HG03521 (cell line): ENCODE measurements around the gene LHFPL2.

Experiments used
- ATAC-seq: cut with Tn5 transposase; IDR thresholded peaks from one replicate; pipeline ENCODE4 v1.9.1; 2021; ENCODE audit warnings: mild to moderate bottlenecking, moderate library complexity; ENCODE audit not compliant: unreplicated experiment

The LHFPL2 gene

GRCh38 chr5:78574131-78574673, 74.4 kb downstream of the LHFPL2 start:
- ATAC-seq = no peak

DNA sequence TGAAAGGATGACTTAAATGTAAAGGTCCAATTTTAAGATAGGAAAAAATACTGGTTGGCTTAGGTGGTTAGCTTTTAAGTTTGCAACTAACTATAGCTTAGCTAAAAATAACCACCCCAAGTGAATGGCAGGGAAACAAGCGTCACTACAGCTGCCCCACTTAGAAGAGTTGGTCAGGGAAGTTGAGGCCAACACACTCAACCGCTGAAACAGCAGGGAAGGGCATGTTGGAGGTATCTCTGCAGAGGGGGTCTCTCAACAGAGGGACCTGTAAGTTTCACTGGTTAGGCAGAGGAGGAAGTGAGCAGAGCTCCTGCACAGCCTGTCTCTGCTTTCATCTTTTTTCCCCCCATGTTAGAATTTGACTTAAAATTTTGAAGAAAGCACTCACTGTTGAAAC, 75.3 kb downstream of the LHFPL2 start:
- ATAC-seq = no peak

DNA sequence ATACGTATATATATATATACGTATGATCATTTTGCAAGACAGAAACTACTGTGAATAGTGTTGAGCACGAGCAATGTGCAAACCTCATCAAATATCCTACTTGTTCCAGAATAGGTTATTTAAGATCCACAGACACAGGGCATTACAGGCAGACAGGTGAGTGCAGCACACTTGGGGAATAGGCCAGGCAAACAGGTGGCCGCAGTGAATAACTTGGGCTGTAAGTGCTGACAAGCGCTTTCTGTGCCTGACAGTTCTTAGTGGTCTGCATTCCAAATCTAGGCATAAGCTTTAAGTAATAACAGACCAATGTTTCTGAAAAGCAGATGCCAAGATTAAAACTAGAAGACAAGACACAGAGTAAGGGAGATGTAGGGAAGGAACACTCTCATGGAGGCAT, 77.9 kb downstream of the LHFPL2 start:
- no peak for ATAC-seq

GRCh38 chr5:78569441-78569840, 79.1 kb downstream of the LHFPL2 start:
- no peak for ATAC-seq

GRCh38 chr5:78568676-78569075, 79.9 kb downstream of the LHFPL2 start:
- ATAC-seq = no peak

- ATAC-seq = no peak
These were observed 80.4 kb downstream of the LHFPL2 start for GRCh38 chr5:78568212-78568611.

DNA sequence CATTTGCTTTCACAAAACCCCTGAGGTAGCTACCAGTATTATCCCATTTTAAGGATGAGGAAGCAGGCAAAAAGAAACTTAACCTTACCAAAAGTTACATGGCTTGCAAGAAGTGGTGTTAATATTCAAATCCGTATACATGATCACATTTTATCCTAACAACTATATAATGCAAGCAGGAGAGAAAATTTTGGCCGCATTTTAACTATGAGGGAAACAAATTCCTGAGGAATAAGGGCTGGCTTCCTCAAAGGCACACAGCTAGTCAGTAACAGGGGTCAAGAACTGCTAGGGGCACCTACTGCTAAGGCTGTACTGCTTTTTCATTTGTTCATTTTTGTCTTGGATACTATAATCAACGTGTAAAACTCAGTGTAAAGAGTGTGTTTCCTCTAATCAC, 81.0 kb downstream of the LHFPL2 start:
- ATAC-seq = no peak

DNA sequence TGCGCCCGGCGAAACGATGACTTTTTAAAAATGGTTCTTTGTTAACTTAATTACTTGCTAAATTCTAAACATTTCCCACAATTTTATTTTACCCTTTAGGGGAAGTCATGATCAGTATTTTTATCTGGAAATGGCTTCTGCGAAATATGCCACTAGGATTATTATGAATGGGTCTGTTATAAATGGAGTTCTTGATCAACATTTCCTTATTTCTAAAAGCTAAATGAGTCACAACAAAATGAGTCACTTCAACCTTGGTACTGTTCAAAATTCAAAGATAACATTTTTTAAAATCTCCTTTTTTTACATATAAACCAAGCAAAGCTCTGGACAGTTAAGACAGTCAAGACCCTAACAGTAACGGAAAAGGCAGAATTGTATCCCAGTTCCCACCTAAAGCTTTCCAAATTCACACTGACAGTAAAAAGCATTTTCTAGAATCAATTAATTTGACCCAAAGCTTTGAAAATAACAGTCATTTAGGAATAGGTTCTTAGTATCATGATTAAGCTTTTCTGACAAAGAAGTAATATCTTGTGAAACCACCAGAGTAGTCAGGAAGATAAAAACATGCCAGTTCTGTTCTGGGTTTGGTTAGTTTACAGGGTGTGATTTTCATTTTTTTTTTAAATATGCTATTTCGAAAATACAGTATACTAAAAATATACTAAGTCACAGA, 81.7 kb downstream of the LHFPL2 start:
- ATAC-seq = no peak

- ATAC-seq = no peak
These were observed 83.2 kb downstream of the LHFPL2 start for GRCh38 chr5:78565395-78565794.

GRCh38 chr5:78563621-78564020, 85.0 kb downstream of the LHFPL2 start:
- ATAC-seq = no peak

DNA sequence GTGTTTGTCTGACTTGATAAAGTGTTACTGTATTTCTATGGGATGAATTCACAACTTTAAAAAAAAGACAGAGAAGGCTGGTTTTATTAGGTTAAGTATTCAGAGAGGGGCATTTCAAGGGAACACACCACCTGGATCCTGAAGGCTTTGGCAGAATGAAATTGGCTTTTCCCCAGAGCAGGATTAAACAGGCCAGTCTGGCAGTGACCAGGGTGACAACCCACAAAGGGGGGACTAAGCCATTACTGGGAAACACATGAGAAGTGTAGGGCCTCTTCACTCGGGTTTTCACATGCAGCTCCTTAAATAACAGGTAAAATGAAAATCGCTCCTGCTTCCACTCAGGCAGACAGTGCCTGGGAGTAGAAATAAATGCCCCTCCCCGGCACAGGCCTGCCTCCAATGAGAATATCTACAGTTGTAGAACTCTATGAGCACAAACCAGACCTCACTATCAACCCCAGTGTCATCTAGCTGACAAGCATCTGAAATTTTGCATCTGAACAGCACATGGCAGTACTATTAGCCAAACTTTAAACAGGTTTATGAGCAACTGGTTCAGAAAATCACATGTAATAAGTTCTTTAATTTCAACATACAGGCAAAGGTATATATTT, 85.8 kb downstream of the LHFPL2 start:
- ATAC-seq = no peak

DNA sequence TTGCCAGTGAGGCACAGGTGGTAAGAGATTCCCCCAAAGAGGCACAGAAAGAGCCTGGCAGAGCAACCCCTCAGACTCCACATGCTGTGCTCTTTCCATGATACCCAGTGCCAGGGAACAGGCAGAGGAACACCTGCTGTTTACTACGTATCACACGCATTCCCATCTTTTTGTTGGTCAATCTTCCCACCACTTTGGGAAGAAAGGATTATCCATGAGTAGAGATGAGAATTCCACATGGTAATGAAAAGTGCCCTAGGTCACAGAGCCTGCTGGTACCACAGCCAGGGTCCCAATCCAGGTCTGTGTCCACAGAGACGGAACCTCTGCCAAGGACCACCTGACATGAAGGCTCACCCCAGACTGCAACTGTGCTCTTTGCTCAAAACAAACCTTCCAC, 86.6 kb downstream of the LHFPL2 start:
- ATAC-seq = no peak

- ATAC-seq = no peak
These were observed 87.3 kb downstream of the LHFPL2 start for GRCh38 chr5:78561261-78561660.

DNA sequence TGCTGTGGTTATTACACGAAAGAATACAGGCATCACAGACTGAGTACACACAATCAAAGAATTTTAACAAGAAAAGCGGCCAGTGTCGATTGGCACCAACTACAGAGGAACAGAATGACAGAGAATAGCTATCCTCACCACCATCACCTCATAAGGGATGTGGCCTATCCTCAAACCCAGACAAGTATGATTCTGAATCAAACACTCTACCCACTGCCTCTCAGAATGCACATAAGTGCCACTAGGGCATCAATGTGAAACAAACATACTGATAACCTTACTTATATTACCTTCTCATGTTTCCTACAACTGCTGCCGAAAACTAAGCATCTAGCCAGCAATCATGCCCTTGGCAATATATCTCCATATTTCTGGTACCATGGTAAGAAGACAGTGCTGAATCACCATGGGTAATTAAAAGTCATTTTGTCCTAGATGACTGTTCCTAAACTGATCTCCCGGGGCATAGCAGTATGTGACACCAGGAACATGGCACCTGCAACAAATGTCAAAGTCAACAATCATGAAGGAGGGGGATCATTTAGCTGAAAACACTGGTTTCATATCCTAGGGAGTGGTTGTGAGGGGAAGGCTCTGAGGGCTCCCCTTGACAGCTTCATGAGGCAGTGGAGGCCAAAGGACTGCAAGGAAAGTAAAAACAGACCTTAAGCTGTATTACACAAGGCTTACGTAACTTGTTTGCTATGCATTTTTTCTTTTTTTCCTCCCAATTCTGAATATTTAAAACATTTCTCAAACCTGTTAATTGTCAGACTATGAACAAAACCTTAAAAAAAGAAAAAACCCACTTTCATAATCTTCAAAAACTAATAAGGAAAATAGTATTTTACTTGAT, 88.3 kb downstream of the LHFPL2 start:
- no peak for ATAC-seq

- no peak for ATAC-seq
These were observed 91.0 kb downstream of the LHFPL2 start for GRCh38 chr5:78557601-78558000.

GRCh38 chr5:78555870-78556269, 92.7 kb downstream of the LHFPL2 start:
- ATAC-seq = no peak

DNA sequence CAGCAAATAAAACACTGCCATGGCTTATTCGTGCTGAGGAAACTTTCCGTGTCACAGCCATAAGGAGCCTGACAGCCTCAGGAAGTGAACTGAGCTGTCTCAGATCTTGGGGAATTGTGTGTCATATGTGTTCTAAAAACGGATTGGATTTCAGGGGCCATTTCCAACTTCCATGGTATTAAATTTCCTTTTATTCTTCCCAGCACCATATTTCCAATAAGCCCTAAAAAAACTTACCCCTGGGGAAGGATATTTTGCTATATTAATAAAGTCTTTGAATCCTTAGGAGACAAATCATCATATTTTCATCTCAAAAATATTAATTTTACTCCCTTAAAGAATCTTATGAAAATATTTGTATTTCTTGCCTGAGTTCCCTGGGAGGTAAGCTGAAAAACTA, 93.9 kb downstream of the LHFPL2 start:
- ATAC-seq = no peak

GRCh38 chr5:78553580-78554353, 94.8 kb downstream of the LHFPL2 start:
- ATAC-seq = no peak

DNA sequence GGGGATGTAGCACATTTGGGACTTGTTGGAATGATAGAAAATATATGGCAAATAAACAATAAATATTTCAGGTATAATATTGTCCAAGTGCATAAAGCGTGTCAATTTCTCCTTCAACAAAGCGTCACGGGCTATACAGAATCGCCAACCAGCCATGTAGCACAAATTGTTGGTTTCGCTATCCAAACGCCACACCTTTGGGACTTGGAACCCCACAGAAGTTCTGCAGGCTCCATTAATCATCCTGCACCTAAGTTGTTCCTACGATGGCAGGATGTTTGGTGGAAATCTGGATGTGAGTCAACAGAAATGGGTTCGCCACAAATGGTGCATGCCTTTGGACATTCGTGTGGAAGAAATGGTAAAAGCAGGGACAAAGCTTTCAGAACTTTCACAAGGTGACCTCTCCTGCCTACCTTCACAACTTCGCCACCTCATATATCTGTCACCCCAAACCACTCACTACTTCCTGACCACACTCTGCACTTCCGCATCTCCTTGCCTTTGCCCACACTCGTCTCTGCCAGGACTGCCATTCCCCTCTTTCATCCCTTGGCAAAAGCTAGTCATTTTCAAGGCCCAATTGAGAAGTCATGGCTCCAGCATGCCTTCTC, 95.7 kb downstream of the LHFPL2 start:
- no peak for ATAC-seq

- no peak for ATAC-seq
These were observed 97.7 kb downstream of the LHFPL2 start for GRCh38 chr5:78550891-78551290.

DNA sequence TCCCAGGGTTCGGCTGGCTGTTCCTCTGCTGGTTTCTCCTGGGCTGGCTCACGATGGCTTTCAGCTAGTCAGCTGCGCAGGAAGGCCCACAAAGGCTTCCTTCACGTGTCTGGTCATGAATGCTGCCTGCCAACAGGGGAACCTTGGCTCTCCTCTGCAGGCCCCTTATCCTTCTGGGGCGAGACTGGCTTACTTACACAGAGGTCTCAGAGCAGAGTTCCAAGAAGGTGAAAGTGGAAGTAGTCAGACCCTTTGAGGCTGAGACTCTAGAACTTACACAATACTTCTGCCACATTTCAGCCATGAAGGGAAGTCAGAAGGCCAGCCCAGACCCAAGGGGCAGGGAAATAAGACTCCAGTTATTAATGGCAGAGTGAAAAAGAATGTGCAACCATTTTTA, 99.5 kb downstream of the LHFPL2 start:
- no peak for ATAC-seq
